Activated T-cell treated with anti-CD3 and anti-CD28 coated beads for 1 hour (primary cell): ENCODE results near the gene IRX4.
"Not testable (repeated sequence)": the region's sequence is repeated elsewhere in the genome, so short reads cannot be mapped to it uniquely, and the experiment has no call there.

Experiments used
- DNase-seq: peaks from one replicate; pipeline ENCODE4 v3.0.0-alpha.2; 2020; ENCODE audit warnings: low read depth

The IRX4 gene

GRCh38 chr5:1877103-1878049, 5.3 kb downstream of the IRX4 start:
- DNase-seq: no peak

DNA sequence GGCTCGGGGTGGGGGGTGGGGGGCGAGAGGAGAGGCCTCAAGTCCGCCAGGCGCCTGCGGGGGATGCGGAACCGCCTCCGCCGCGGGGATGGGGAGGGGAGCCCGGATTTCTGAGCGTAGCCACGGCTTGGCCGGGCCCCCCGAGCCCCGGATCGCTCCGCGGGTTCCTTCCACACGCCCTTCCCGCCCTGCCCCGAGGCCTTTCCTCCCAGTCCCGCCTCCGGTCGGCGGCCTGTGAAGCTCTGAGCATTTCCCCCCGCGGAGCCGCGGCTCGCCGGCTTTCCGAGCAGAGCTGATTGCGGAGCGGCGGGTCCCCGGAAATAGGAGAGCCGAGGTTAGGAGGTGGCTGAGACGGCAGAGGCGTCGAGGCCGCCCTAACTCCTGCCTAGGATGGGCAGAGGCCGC, 6.1 kb downstream of the IRX4 start:
- DNase-seq: no peak

DNA sequence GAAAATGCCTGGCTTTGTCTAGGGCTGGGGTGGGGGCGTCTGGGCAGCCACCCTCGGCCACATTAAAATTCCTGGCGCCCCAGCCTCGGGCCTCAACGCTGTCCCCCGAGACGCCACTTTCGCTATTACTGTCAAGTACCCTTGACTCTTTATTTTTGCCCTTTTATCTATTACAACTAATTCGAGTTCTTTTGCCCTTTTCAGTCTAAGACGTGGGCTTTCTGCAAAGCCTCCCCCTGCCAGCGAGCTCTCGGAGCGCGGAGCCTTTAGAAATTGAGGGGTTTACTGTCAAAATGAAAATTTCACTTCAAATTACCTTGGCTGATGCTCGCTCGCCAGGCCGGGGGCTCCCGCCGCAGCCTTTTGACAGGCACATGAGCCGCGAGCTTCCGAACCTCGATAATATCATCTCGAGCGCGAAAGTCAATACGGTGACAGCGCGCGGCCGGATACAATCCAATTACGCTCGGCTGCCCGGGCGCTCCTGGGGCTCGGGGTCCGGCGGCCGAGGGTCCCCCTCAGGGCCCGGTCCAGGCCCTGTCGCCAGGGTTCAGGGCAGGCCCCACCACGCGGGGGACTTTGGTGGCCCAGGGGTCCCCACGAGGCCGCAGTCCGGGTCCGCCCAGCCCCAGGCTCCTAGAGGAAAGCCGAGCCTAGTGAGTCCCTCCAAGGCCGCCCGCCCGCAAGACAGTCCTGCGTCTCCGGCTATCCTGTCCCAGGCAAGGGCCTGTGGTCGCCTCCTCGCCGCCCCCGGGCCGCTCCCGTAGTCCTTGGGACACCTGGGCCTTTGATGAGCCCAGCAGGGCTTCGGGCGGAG, 6.7 kb downstream of the IRX4 start:
- no peak for DNase-seq

GRCh38 chr5:1875281-1875842, 7.4 kb downstream of the IRX4 start:
- DNase-seq: no peak

DNA sequence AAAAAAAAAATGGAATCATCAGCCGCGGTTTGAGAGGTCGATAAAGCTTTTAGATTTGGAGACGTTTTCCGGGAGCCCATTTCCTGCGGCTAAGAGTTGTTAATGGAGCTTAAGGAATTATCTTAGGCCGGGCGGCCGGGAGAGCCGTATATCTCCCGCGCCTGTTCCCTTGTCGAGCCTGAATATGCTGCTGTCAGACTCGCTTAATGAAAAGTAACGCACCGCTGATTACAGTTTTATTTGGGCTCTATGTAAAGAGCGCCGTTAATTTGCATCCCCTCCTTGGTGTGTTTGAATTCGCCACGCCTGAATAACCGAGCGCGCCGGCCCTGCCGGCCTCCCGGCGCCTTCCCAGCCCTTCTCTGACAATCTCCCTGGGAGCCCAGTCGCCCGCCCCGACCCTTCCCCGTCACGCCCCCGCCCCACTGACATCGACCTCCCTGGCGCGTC, 7.9 kb downstream of the IRX4 start:
- no peak for DNase-seq

DNA sequence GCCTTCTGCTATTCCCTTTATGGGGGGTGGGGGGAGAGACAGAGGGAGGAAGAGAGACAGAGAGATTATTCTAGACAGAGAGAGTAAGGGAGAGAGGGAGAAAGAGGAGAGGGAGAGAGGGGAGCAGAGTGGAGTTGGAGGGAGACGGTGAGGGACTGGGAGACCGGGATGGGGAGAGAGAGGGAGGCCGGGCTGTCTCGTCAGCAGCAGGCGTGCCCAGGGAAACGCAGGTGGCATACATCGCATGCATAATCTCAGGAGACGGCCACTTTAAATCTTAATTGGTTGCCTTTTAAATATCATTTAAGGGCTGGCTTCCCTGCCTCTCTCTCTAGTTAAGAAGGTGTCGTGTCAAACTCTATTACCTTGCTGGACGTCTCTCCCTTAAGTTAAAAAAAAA, 8.4 kb downstream of the IRX4 start:
- DNase-seq: no peak

GRCh38 chr5:1873243-1873959, 9.3 kb downstream of the IRX4 start:
- no peak for DNase-seq

GRCh38 chr5:1871441-1871840, 11.3 kb downstream of the IRX4 start:
- DNase-seq: no peak

GRCh38 chr5:1870435-1871272, 12.1 kb downstream of the IRX4 start:
- DNase-seq: not testable (repeated sequence)

DNA sequence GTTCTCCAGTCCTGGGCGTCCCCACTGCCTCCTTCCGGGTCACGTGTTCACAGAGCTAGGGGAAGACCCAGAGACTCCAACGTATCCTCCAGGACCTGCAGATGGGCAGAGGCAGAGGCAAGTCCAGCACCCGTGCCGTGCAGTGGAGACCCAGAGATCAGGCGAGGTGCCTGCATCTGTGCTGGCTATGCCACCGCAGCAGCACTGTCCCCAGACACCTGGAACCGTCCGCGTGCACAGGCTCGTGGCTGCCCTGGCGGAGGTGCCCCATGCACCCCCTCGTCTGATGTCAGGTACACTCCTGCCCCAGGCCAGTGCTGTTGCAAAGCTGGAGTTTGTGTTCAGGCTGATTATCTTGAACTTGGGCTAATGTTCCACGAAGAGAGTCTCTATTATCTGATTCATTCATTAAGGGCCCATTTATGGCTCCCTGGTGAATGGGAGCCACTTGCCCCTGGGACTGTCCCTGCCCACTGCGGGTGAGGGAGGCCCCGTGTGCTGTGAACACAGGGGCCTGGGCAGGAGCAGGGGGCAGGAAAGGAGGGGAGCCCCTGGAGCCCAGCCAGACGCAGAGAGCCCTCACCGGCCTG, 13.7 kb downstream of the IRX4 start:
- no peak for DNase-seq

DNA sequence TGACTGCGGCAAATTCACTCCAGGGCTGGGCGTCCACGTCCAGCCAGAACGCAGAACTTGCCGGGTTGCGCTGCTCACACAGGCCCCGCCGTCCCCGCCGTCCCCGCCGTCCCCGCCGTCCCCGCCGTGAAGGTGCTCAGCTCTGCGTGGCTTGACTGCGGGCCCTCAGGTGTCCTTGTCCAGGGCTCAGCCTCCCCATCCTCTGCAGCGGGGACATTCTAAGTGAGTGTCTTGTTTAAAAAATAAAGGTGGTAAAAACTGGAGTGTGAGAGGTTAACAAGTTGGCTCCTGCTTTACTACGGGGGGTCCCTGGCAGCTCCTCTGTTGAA, 14.9 kb downstream of the IRX4 start:
- DNase-seq: no peak

- DNase-seq: no peak
Measured at GRCh38 chr5:1867114-1867814, 15.5 kb downstream of the IRX4 start.

- DNase-seq: no peak
Measured at GRCh38 chr5:1865948-1866347, 16.8 kb downstream of the IRX4 start.

GRCh38 chr5:1865486-1865885, 17.2 kb downstream of the IRX4 start:
- no peak for DNase-seq

DNA sequence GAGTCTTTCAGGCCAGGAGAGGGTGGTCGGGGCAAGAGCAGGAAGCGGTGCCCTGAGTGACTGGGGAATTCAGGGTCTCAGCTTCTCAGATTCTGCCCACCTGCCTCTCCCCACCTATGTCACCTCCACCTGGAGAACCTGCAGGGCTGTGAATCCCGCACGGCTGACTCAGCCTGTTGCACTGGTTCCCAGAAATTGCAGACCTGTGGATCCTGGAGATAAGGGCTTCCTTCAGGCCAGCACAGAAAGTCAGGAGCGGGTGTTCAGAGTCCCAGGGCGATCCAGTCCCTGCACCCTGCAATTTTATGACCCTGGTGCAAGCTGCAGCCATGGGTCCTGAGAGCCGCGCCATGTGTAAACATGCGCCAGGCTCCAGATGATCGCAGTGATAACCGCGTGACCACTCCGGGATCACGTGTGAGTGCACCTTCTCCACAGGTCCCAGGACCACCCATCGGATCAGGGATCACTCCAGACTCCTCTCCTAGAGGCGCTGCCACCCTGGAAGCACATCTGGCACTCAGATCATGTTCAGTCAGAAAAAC, 17.8 kb downstream of the IRX4 start:
- DNase-seq: no peak

DNA sequence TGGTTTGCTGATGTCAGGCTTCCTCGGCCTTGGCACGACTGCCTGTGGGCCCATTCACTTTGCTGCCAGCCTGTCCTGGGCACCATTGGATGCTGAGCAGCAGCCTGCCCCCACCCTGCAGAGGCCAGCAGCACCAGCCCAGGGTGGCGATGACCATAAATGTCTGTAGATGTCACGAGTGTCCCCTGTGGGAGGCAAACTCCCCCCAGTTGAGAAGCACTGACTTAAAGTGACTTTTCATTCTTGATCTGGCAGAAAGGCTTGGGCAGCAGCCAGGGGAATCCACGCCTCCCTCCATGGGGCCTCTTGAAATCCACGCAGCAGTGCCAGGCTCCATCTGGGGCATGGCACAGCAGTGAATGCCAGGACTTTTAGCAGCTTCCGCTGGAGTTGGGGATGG, 21.8 kb downstream of the IRX4 start:
- no peak for DNase-seq

DNA sequence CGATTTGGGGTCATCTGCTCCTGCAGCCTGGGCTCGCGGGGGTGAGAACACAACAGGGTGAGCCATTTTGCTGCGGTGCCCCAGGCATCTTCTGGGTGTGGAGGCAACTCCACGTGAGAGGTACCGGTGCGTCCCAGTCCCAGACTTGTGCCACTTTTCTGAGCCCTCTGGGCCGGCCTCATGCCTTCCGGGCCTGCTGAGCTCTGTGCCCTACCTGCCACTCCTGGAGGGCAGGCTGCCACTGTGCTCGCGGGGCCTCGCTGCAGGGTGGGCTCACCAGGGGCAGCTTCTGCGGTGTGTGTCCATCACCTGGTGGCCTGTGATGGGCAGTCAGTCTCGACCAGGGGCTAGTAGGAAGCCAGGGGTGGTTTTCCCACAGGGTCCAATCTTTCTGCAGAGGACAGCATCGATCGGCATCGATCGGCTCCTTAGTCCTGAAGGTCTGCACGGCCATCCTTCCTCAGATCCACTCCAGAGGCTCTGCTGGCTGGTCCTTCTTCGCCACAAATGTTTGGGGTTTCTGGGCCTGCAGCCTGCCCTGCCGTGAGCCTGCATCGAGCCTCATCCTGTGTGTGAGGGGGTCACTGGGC, 22.6 kb downstream of the IRX4 start:
- no peak for DNase-seq

- no peak for DNase-seq
Measured at GRCh38 chr5:1859099-1859498, 23.6 kb downstream of the IRX4 start.

DNA sequence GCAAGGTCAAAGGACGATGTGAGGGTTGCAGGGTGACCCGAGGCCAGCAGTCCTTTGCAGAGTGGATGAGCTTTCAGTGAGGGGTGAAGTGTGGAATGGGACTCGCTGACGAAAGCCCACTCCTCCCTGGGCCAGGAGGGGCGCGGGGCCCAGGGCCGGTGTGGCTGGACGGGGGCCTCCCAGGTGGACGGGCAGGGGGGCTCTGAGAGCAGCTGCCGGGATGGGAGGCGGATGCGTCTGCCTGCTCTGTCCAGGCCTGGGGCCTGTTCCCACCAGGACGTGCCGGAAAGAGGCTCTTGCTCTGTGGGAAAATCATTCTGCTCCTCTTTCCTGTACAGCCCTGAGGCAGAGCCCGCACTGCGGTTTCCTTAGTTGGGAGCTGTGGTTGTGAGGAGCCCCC, 24.3 kb downstream of the IRX4 start:
- no peak for DNase-seq

GRCh38 chr5:1857256-1857600, 25.5 kb downstream of the IRX4 start:
- DNase-seq: no peak
